Liver (tissue), 3 donors: Measurements from ENCODE around the gene SCAF1.

Experiments
- CTCF ChIP-seq: fragments of 150-350 bp; IDR thresholded peaks from 2 replicates; pipeline ENCODE4 v1.5.1; 2017; ENCODE audit warnings: improper control_type of control experiment, low read depth, low read length; ENCODE audit not compliant: missing input control
- EGR1 ChIP-seq, 2 donors: IDR thresholded peaks; 2 replicates each; pipeline ENCODE4 v1.6.1; 2016 to 2018; ENCODE audit warnings: antibody characterized with exemption in 2 of 2, low read depth in 2 of 2
- FOXA1 ChIP-seq: IDR thresholded peaks from 2 replicates; pipeline ENCODE4 v1.6.1; 2016; ENCODE audit warnings: antibody characterized with exemption
- HNF4A ChIP-seq, 2 donors: conservative IDR thresholded peaks; 2 replicates each; pipeline ENCODE4 v1.6.1; 2016; ENCODE audit warnings: antibody characterized with exemption in 2 of 2, mild to moderate bottlenecking in 2 of 2
- JUND ChIP-seq, 2 donors: IDR thresholded peaks; 2 replicates each; pipeline ENCODE4 v1.6.1; 2016; ENCODE audit warnings: antibody characterized with exemption in 2 of 2
- MAX ChIP-seq: IDR thresholded peaks from 2 replicates; pipeline ENCODE4 v1.6.1; 2016; ENCODE audit warnings: antibody characterized with exemption
- RAD21 ChIP-seq, 2 donors: IDR thresholded peaks; 2 replicates each; pipeline ENCODE4 v1.6.1; 2016; ENCODE audit warnings: antibody characterized with exemption in 2 of 2, mild to moderate bottlenecking in 2 of 2
- REST ChIP-seq: IDR thresholded peaks from 2 replicates; pipeline ENCODE4 v1.6.1; 2016; ENCODE audit warnings: antibody characterized with exemption, mild to moderate bottlenecking
- RXRA ChIP-seq, 2 donors: IDR thresholded peaks; 2 replicates each; pipeline ENCODE4 v1.6.1; 2017 to 2018; ENCODE audit warnings: antibody characterized with exemption in 2 of 2, mild to moderate bottlenecking in 1 of 2
- TAF1 ChIP-seq: conservative IDR thresholded peaks from 2 replicates; pipeline ENCODE4 v1.6.1; 2016; ENCODE audit warnings: antibody characterized with exemption, mild to moderate bottlenecking
- YY1 ChIP-seq: IDR thresholded peaks from 2 replicates; pipeline ENCODE4 v1.6.1; 2016; ENCODE audit warnings: antibody characterized with exemption, mild to moderate bottlenecking
- donor health status: healthy.
- donor health status: healthy.

GRCh38 chr19:49696865-49697264, 54.9 kb downstream of the SCAF1 start:
- no peak for TF ChIP-seq CTCF
- no peak for TF ChIP-seq TAF1
- no peak for TF ChIP-seq REST
- no peak for TF ChIP-seq FOXA1
- TF ChIP-seq RAD21 (IDR thresholded peaks at IDR 0.05): no peak
- no peak for TF ChIP-seq YY1
- no peak for TF ChIP-seq MAX
- no peak for TF ChIP-seq EGR1 (IDR thresholded peaks at IDR 0.05; ENCODE audit: low read depth in 2 of 2)
- TF ChIP-seq JUND (IDR thresholded peaks at IDR 0.05): no peak
- TF ChIP-seq HNF4A (conservative IDR thresholded peaks at IDR 0.05): no peak
- no peak for TF ChIP-seq RXRA (IDR thresholded peaks at IDR 0.05)
